ENCODE results near the gene NLRC5.
"Not testable (repeated sequence)": the region's sequence is repeated elsewhere in the genome, so short reads cannot be mapped to it uniquely, and the experiment has no call there.

The NLRC5 gene

DNA sequence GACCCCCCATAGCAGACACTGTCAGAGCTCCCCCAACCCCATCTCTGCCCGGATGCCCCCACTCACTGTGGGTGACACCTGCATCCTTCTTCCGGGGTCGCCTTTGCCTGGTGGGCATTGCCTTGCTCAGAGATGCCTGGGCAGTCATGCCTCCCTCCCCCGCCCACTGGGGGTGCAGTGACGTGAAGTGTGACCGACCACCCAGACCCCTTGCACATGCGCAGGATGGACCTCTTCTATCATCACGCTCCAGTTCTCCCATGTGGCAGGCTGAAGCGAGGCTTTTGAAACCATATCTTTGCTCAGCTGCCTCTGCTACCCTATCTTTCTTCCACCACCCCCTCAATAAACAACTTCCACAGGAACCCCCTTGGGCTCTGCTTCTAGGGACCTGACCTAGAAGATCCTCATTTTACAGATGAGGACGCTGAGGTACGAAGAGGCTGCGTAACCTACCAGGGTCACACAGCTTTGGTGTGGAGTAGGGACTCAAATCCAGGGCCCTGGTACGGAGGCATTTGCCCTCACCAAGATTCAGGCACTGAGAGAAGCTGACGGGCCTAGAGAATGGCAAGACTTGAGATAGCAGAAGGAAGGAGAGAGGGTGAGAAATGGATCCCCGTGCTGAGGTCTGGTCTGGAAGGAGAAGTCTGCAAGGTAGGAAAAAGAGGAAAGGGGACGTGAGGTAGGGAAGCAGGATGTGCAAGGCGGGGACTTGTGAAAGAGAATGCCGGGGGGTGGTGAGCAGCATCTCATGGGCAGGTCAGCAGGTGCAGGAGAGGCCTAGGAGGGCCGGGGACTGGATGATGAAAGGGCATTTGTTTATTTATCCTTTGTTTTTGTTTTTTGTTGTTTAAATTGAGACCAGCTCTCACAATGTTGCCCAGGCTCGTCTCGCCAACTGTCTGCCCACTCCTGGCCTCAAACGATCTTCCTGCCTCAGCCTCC is 14.4 kb downstream of the NLRC5 start:
- WGBS, 2 experiments (ENCODE audit: insufficient coverage in 2 of 2) = 79 to 87% methylated on average over 19 to 21 of the region's 22 CpGs
- no peak overlapping the region for H3K4me3 ChIP-seq (ENCODE audit: extremely low read depth, insufficient read depth, low read length, poor library complexity, severe bottlenecking)

DNA sequence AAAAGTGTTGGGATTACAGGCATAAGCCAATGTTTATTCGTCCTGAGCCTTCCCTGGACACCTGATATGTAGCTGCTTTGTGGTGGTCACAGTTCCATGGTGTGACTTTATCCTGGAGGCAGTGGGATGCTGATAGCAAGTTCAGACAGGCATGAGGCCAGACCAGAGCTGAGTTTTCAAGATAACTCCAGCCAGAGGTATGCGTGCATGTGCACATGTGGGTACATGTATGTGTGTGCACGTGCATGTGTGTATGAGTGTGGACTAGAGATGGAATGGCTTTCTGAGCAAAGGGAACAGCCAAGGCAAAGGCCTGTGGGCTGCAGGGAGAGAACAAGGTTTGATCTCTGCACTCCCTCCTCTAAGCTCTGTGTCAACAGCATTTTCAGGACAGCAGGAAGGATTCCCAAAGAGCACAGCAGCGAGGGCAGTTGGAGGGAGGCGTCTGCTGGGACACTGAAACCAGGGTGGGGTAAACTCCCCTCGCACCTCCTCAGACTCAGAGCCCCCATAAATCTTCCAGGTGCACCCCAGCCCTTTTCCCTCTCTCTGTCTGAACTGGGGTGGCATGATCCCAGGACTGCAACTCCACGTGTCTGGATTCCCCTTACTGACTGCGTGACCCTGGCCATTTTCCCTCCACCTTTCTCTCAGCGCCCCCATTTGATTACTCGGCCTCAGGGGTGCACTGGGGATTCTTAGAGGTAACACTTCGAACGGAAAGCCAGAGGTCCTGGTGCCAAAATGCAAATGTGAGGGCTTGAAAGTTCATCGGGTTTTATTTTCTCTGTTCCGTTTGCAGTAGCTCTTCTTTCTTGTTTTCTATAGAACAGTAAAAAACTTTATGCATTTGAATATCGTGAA is 15.3 kb downstream of the NLRC5 start:
- no peaks in the 10 kb centered on the region for H3K9me3 ChIP-seq (ENCODE audit: control insufficient read depth, low read length)
- H3K4me3 ChIP-seq (ENCODE audit: extremely low read depth, insufficient read depth, low read length, poor library complexity, severe bottlenecking) = no peak overlapping the region
- no peak overlapping the region for H3K27ac ChIP-seq (ENCODE audit: low read depth, low read length, severe bottlenecking)
- 76 to 87% methylated on average over 6 to 13 of the region's 15 CpGs for WGBS, 2 experiments (ENCODE audit: insufficient coverage in 2 of 2)
- H3K4me1 ChIP-seq (ENCODE audit: control insufficient read depth, insufficient read depth, low read length, poor library complexity, severe bottlenecking) = no peaks in the 10 kb centered on the region
- no peaks in the 10 kb centered on the region for H3K36me3 ChIP-seq (ENCODE audit: control insufficient read depth, insufficient read depth, low read length)

More for the DNA sequence above, 14.4 kb downstream of the NLRC5 start:
- Histone ChIP-seq H3K27ac (ENCODE audit: low read depth, low read length, severe bottlenecking) (no peak overlapping the region), H3K9me3 (ENCODE audit: control insufficient read depth, low read length) (no peaks in the 10 kb centered on the region), H3K36me3 (ENCODE audit: control insufficient read depth, insufficient read depth, low read length) (no peaks in the 10 kb centered on the region), H3K4me1 (ENCODE audit: control insufficient read depth, insufficient read depth, low read length, poor library complexity, severe bottlenecking) (no peaks in the 10 kb centered on the region)

DNA sequence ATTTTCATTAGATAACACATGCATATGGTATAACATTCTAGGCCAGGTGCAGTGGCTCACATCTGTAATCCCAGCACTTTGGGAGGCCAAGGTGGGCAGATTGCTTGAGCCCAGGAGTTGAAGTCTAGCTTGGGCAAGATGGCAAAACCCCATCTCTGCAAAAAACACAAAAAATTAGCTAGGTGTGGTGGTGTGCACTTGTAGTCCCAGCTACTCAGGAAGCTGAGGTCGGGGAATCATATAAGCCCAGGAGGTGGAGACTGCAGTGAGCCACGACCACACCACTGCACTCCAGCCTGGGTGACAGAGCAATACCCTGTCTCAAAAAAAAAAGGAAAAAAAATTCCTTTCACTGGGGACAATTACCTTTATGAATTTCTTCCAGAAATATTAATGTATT is 16.2 kb downstream of the NLRC5 start:
- H3K9me3 ChIP-seq (ENCODE audit: control insufficient read depth, low read length); H3K27ac ChIP-seq (ENCODE audit: low read depth, low read length, severe bottlenecking); H3K4me1 ChIP-seq (ENCODE audit: control insufficient read depth, insufficient read depth, low read length, poor library complexity, severe bottlenecking); H3K36me3 ChIP-seq (ENCODE audit: control insufficient read depth, insufficient read depth, low read length); H3K4me3 ChIP-seq (ENCODE audit: extremely low read depth, insufficient read depth, low read length, poor library complexity, severe bottlenecking): not testable (repeated sequence)
- 73 to 80% methylated on average over 2 of the region's 2 CpGs for WGBS, 2 experiments (ENCODE audit: insufficient coverage in 2 of 2)

DNA sequence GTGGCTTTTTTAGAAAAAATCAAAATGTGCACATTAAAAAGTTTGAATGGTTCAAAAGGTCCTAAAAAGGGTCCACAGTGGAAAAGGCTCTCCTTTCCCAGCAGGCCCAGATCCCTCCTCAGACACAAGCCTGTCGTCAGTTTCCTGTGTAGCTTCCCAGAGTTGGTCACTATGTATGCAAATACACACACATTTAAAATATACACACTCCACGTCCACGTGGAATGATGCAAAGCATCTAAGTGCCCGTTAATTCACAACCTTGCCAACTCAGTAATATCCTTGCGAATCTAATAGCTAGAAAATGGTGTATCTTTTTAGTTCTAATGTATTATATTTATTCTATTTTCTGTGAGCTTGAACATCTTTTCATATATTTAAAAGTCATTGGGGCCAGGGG is 17.7 kb downstream of the NLRC5 start:
- Histone ChIP-seq H3K9me3 (ENCODE audit: control insufficient read depth, low read length) (no peaks in the 10 kb centered on the region), H3K4me3 (ENCODE audit: extremely low read depth, insufficient read depth, low read length, poor library complexity, severe bottlenecking) (no peak overlapping the region), H3K4me1 (ENCODE audit: control insufficient read depth, insufficient read depth, low read length, poor library complexity, severe bottlenecking) (no peaks in the 10 kb centered on the region), H3K36me3 (ENCODE audit: control insufficient read depth, insufficient read depth, low read length) (no peaks in the 10 kb centered on the region), H3K27ac (ENCODE audit: low read depth, low read length, severe bottlenecking) (no peak overlapping the region)
- 55 to 100% methylated on average over 1 of the region's 5 CpGs for WGBS, 2 experiments (ENCODE audit: insufficient coverage in 2 of 2)

DNA sequence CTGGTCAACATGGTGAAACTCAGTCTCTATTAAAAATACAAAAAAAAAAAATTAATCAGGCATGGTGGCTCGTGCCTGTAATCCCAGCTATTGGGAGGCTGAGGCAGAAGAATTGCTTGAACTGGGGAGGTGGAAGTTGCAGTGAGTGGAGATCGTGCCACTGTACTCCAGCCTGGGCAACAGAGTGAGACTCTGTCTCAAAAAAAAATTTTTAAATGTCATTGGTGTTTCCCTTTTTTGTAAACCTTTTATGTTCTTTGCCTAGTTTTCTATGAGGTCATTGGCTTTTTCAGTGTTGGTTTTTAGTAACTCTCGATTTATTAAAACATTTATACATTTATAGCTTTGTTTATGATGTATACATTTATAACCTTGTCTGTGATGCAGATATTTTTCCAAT is 18.2 kb downstream of the NLRC5 start:
- Histone ChIP-seq H3K36me3 (ENCODE audit: control insufficient read depth, insufficient read depth, low read length) (no peaks in the 10 kb centered on the region), H3K4me3 (ENCODE audit: extremely low read depth, insufficient read depth, low read length, poor library complexity, severe bottlenecking) (no peak overlapping the region), H3K9me3 (ENCODE audit: control insufficient read depth, low read length) (no peaks in the 10 kb centered on the region), H3K27ac (ENCODE audit: low read depth, low read length, severe bottlenecking) (no peak overlapping the region), H3K4me1 (ENCODE audit: control insufficient read depth, insufficient read depth, low read length, poor library complexity, severe bottlenecking) (no peaks in the 10 kb centered on the region)
- 88 to 100% methylated on average over 2 of the region's 3 CpGs for WGBS, 2 experiments (ENCODE audit: insufficient coverage in 2 of 2)

DNA sequence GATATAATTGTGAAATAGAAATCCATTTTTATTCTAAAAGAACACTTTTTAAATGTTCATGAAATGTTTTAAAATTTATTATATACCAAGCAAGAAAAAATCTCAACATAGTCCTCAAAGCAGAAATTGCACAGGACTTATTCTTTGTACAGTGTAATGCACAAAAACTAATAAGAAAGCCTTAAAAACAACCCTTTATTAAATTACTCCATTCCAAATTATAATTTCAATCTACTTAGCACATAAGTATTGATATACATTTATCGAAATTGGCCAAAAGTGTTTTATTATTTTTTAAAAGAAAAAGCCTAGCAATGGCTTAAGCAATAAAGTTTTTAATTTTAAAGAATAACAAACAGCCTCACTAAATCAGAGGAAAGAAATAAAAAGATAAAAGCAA is 19.1 kb downstream of the NLRC5 start:
- no peak overlapping the region for H3K4me3 ChIP-seq (ENCODE audit: extremely low read depth, insufficient read depth, low read length, poor library complexity, severe bottlenecking)
- no peaks in the 10 kb centered on the region for H3K4me1 ChIP-seq (ENCODE audit: control insufficient read depth, insufficient read depth, low read length, poor library complexity, severe bottlenecking)
- H3K27ac ChIP-seq (ENCODE audit: low read depth, low read length, severe bottlenecking) = no peak overlapping the region
- no peaks in the 10 kb centered on the region for H3K9me3 ChIP-seq (ENCODE audit: control insufficient read depth, low read length)
- no peaks in the 10 kb centered on the region for H3K36me3 ChIP-seq (ENCODE audit: control insufficient read depth, insufficient read depth, low read length)
- WGBS, 2 experiments (ENCODE audit: insufficient coverage in 2 of 2) = no CpG with 5 or more reads among the region's 1 CpG

DNA sequence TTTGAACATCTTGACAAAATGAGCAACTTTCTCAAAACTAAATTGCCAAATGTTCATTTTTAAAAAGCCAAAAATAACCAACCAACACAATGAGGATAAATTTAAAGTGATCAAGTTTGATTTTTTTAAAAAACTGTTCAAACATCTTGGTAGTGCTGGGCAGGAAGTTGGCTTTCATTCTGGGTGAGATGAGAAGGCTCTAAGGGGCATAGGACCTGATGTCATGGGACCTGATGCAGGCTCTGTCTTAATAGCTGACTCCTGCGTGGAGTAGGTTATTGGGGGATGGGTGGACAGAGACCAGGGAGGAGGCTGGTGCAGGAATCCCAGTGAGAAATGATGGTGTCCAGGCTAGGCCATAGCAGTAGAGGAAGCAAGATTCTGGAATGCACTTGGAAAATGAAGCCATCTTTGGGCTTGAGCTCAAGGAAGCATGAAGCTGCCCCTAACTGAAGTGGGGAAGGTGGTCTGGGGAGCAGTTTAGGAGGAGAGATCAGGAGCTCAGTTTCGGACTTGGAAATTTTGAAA is 20.4 kb downstream of the NLRC5 start:
- 67 to 93% methylated on average over 1 to 2 of the region's 2 CpGs for WGBS, 2 experiments (ENCODE audit: insufficient coverage in 2 of 2)

GRCh38 chr16:57012353-57012752 is 23.0 kb downstream of the NLRC5 start:
- no peak overlapping the region for H3K4me3 ChIP-seq (ENCODE audit: extremely low read depth, insufficient read depth, low read length, poor library complexity, severe bottlenecking)
- H3K4me1 ChIP-seq (ENCODE audit: control insufficient read depth, insufficient read depth, low read length, poor library complexity, severe bottlenecking) = no peaks in the 10 kb centered on the region
- 72% methylated on average over 7 to 8 of the region's 13 CpGs for WGBS, 2 experiments (ENCODE audit: insufficient coverage in 2 of 2)
- H3K36me3 ChIP-seq (ENCODE audit: control insufficient read depth, insufficient read depth, low read length) = no peaks in the 10 kb centered on the region
- H3K27ac ChIP-seq (ENCODE audit: low read depth, low read length, severe bottlenecking) = no peak overlapping the region
- no peaks in the 10 kb centered on the region for H3K9me3 ChIP-seq (ENCODE audit: control insufficient read depth, low read length)

More for the DNA sequence above, 20.4 kb downstream of the NLRC5 start:
- H3K4me1 ChIP-seq (ENCODE audit: control insufficient read depth, insufficient read depth, low read length, poor library complexity, severe bottlenecking) = no peaks in the 10 kb centered on the region
- no peaks in the 10 kb centered on the region for H3K36me3 ChIP-seq (ENCODE audit: control insufficient read depth, insufficient read depth, low read length)
- no peak overlapping the region for H3K4me3 ChIP-seq (ENCODE audit: extremely low read depth, insufficient read depth, low read length, poor library complexity, severe bottlenecking)
- no peak overlapping the region for H3K27ac ChIP-seq (ENCODE audit: low read depth, low read length, severe bottlenecking)
- no peaks in the 10 kb centered on the region for H3K9me3 ChIP-seq (ENCODE audit: control insufficient read depth, low read length)

GRCh38 chr16:57013229-57013628 is 23.9 kb downstream of the NLRC5 start:
- Histone ChIP-seq H3K4me1 (ENCODE audit: control insufficient read depth, insufficient read depth, low read length, poor library complexity, severe bottlenecking) (no peaks in the 10 kb centered on the region), H3K27ac (ENCODE audit: low read depth, low read length, severe bottlenecking) (no peak overlapping the region)
- 100% methylated on average over 1 of the region's 2 CpGs for WGBS, 2 experiments (ENCODE audit: insufficient coverage in 2 of 2)

DNA sequence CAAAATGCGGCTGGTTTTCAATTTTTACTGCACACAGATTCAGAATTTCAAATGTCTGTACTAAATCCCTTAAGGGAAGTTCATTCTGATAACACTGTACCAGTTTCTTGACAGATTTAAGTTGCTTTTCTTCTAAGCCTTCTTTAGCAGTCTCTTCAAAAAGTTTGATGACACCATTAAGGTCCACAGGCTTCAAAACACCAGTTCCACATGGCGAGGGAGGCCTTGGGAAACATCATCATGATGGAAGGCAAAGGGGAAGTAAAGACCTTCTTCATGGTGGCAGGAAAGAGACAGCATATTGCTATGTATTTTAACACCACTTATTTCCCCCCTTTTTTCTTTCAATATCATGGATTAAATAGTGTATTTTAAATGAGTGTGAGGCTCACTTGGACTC is 24.5 kb downstream of the NLRC5 start:
- Histone ChIP-seq H3K4me3 (ENCODE audit: extremely low read depth, insufficient read depth, low read length, poor library complexity, severe bottlenecking) (no peak overlapping the region), H3K9me3 (ENCODE audit: control insufficient read depth, low read length) (no peaks in the 10 kb centered on the region), H3K27ac (ENCODE audit: low read depth, low read length, severe bottlenecking) (no peak overlapping the region), H3K4me1 (ENCODE audit: control insufficient read depth, insufficient read depth, low read length, poor library complexity, severe bottlenecking) (no peaks in the 10 kb centered on the region), H3K36me3 (ENCODE audit: control insufficient read depth, insufficient read depth, low read length) (no peaks in the 10 kb centered on the region)
- 90 to 100% methylated on average over 1 of the region's 2 CpGs for WGBS, 2 experiments (ENCODE audit: insufficient coverage in 2 of 2)

More at GRCh38 chr16:57013229-57013628, 23.9 kb downstream of the NLRC5 start:
- H3K36me3 ChIP-seq (ENCODE audit: control insufficient read depth, insufficient read depth, low read length) = no peaks in the 10 kb centered on the region
- no peaks in the 10 kb centered on the region for H3K9me3 ChIP-seq (ENCODE audit: control insufficient read depth, low read length)
- H3K4me3 ChIP-seq (ENCODE audit: extremely low read depth, insufficient read depth, low read length, poor library complexity, severe bottlenecking) = no peak overlapping the region
